ENCODE data around the gene CNNM2.

The CNNM2 gene

DNA sequence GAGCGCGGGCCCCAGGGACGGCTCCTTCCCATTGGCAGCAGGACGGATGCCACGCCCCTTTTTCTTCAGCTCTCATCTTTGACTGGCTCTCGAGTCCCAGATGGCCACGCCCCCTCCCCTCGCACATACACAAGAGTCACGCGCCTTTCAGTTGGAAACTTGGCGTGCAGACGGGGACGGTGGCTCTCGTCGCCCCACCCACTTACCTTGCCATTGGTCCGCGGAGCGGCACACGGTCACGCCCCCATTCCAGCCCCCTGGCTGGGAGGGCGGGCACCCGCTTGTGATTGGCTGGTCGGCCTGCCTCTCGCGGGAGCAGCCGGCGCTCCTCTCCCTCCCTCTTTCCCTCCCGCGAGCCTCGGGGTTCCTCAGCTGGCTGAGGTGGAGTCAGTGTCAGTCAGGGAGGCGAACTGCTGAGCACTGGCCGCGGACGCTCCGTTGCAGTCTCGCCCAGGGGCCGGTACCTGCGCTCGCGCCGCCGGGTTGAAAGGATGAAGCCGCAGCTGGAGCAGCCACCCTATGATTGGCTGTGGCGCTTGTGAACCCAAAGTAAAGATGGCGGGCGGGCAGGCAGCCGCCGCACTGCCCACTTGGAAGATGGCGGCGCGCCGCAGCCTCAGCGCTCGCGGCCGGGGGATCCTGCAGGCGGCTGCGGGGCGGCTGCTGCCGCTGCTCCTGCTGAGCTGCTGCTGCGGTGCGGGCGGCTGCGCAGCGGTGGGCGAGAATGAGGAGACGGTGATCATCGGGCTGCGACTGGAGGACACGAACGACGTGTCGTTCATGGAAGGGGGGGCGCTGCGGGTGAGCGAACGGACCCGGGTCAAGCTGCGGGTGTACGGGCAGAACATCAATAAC, at the start of gene CNNM2:
Gene CNNM2, plus strand, starts transcription at position 333 of the 855 bp plus-strand sequence. Its CDS starts 187 bp downstream, at position 520.
- Mint-ChIP-seq H3K36me3 (no peaks in the 10 kb centered on the region), H3K27ac (peak within 1 kb of the TSS; percentile 91), H3K27me3 (no peaks in the 10 kb centered on the region), H3K4me1 (ENCODE audit: low read depth) (peaks cover 45% of the 10 kb centered on the region), H3K4me3 (peak within 1 kb of the TSS; percentile 94), H3K9me3 (ENCODE audit: low read depth) (no peaks in the 10 kb centered on the region)

DNA sequence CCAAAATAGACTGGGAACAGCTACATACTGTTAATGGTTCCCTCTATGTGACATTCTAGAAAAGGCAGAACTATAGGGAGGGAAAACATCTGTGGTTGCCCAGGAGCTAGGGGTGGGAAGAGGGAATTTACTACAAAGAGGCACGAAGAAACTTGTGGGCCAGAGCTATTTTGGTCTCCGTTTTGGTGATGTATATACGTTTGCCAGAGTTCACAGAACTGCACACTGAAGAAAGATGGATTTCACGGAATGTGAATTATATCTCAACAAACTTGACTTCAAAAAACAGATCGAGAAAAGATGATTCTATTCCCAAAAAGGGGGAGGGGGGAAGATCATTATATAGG, 49.2 kb upstream of the CNNM2 start:
- H3K27me3 Mint-ChIP-seq = peaks cover 16% of the 10 kb centered on the region
- H3K4me1 Mint-ChIP-seq (ENCODE audit: low read depth) = peaks cover 15% of the 10 kb centered on the region

DNA sequence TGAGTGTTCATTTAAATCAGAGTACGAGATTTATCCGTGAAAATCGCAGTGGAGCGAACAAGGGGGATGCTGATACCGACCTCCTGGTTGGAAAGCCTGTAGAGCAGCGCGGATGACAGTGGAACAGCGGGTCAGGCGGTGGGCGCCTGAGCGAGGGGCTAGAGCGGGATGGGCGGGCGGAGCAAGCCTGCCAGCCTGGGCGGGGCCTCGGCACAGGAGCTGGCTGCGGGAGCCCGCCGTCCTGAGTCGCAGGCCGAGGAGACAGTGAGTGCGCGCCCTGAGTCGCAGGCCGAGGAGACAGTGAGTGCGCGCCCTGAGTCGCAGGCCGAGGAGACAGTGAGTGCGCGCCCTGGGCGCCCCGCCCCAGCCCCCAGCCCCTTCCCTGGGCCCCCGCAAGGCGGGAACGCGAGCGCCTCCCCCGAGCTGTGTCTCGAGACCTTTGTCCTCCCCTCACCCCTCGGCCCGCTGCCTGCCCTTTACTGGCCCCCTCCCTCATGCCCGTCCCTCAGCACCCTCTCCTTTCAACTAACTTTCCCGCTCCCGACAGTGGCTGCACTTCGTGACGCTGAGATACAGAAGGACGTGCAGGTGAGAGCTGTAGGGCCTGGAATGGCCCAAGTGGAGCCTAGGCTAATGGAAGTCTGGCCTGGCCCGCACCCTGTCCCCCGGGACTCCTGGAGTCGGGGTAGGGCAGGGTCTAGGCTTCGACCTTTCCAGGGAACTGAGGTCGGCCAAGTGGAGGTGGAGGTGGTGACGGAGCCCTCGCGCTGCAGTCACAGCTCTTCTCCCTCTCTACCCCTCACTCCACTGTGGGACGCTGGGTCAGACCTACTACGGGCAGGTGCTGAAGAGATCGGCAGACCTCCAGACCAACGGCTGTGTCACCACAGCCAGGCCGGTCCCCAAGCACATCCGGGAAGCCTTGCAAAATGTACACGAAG, 48.6 kb upstream of the CNNM2 start, which contains the start of gene AS3MT:
Gene AS3MT, plus strand, starts transcription at position 213 of the 941 bp plus-strand sequence. Its CDS starts 123 bp downstream, at position 336.
- peaks cover 10% of the 10 kb centered on the region for H3K36me3 Mint-ChIP-seq
- no peaks in the 10 kb centered on the region for H3K9me3 Mint-ChIP-seq (ENCODE audit: low read depth)
- peaks cover 16% of the 10 kb centered on the region for H3K27me3 Mint-ChIP-seq
- no peak within 1 kb of the TSS for H3K27ac Mint-ChIP-seq
- H3K4me3 Mint-ChIP-seq = peak within 1 kb of the TSS; percentile 66
- peaks cover 15% of the 10 kb centered on the region for H3K4me1 Mint-ChIP-seq (ENCODE audit: low read depth)

More for the DNA sequence above, 49.2 kb upstream of the CNNM2 start:
- peak overlapping the region; percentile 66 for H3K4me3 Mint-ChIP-seq
- peaks cover 9% of the 10 kb centered on the region for H3K36me3 Mint-ChIP-seq
- no peak overlapping the region for H3K27ac Mint-ChIP-seq
- no peaks in the 10 kb centered on the region for H3K9me3 Mint-ChIP-seq (ENCODE audit: low read depth)

DNA sequence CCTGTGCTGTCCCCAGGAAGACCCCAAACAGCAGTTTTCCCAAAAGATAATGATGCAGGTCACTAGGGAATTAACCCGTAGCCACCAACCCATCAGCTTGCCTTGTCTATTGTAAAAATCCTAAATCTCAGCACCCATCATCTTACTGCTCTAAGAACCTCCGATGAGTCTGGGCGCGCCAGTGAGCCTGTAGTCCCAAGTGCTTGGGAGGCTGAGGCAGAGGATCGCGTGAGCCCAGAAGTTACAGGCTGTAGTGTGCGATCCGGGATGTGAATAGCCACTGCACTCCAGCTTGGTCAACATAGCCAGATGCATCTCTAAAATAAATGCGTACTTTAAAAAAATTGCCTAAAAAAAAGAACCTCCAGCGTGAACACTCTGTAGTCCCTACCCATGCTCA, 47.9 kb upstream of the CNNM2 start:
- peaks cover 16% of the 10 kb centered on the region for H3K27me3 Mint-ChIP-seq
- H3K4me3 Mint-ChIP-seq = peak overlapping the region; percentile 60
- no peak overlapping the region for H3K27ac Mint-ChIP-seq
- H3K36me3 Mint-ChIP-seq = peaks cover 9% of the 10 kb centered on the region
- H3K9me3 Mint-ChIP-seq (ENCODE audit: low read depth) = no peaks in the 10 kb centered on the region
- H3K4me1 Mint-ChIP-seq (ENCODE audit: low read depth) = peaks cover 15% of the 10 kb centered on the region

DNA sequence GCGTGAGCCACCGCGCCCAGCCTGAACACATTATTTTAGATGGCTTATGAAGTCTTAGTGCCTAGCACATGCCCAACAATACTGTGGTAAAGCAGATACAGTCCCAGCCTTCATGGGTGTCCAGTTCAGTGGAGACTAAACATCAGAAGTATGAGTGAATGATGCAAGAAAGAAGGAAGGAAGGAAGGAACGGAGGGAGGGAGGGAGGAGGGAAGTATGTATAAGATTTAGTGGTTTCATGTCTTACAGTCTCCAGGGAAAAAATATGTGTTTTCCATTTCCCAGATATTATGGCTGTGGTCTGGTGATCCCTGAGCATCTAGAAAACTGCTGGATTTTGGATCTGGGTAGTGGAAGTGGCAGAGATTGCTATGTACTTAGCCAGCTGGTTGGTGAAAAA, 45.9 kb upstream of the CNNM2 start:
- no peak overlapping the region for H3K27ac Mint-ChIP-seq
- H3K4me3 Mint-ChIP-seq = no peak overlapping the region
- H3K9me3 Mint-ChIP-seq (ENCODE audit: low read depth) = no peaks in the 10 kb centered on the region
- H3K36me3 Mint-ChIP-seq = peaks cover 6% of the 10 kb centered on the region
- H3K27me3 Mint-ChIP-seq = peaks cover 16% of the 10 kb centered on the region
- H3K4me1 Mint-ChIP-seq (ENCODE audit: low read depth) = peaks cover 15% of the 10 kb centered on the region

DNA sequence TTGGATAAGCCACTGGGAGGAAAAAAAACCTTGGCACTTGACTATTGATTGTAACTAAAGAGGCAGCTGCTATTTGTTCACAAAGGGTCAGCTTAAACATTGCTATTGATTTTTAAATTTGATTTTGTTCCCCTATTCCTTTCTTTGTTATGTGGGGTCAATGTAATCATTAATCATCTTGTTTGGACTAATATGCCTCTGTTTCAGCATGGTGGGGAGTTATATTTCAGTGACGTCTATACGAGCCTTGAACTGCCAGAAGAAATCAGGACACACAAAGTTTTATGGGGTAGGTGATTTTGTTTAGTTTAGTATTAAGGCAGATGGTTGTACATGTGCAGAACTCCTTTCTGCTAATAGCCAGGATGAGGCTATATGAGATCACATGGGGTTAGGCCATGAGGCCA, 41.3 kb upstream of the CNNM2 start:
- Mint-ChIP-seq H3K27me3 (peaks cover 5% of the 10 kb centered on the region), H3K9me3 (ENCODE audit: low read depth) (no peaks in the 10 kb centered on the region), H3K4me1 (ENCODE audit: low read depth) (no peaks in the 10 kb centered on the region), H3K27ac (no peak overlapping the region), H3K36me3 (peaks cover 7% of the 10 kb centered on the region), H3K4me3 (no peak overlapping the region)

DNA sequence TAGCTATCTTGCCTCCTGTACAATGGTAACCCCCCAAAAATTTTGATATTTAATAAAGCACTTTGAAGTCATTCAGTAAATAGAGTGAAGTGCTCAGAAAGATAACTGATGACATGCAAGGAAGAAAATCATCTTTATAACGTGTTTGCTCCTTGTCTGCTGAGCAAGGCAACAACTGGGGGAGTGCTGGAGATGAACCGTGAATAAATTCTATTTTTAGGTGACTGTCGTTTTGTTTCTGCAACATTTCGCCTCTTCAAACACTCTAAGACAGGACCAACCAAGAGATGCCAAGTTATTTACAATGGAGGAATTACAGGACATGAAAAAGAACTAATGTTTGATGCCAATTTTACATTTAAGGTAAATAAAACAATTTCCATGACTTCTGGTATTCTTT, 39.5 kb upstream of the CNNM2 start:
- Mint-ChIP-seq H3K4me1 (ENCODE audit: low read depth) (no peaks in the 10 kb centered on the region), H3K27ac (no peak overlapping the region), H3K9me3 (ENCODE audit: low read depth) (no peaks in the 10 kb centered on the region), H3K27me3 (no peaks in the 10 kb centered on the region), H3K4me3 (no peak overlapping the region), H3K36me3 (peaks cover 7% of the 10 kb centered on the region)

DNA sequence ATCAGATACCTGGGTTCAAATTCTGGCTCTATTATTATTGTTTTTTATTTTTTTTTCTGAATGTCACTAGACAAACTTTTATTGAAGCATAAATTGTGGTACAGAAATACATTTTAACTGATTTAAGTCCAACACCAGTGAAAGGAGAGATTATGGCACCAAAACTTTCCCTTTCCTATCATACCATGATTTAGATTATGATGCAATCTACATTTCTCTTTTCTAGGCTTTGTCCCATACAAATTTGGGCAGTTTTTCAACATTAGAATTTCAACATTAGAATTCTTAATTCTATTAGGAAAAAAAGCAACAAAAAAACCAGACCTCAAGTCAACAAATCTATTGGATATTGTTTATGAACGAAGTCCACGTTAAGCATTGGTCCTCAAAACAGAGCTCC, 37.8 kb upstream of the CNNM2 start:
- no peak overlapping the region for H3K27ac Mint-ChIP-seq
- H3K9me3 Mint-ChIP-seq (ENCODE audit: low read depth) = no peaks in the 10 kb centered on the region
- H3K4me3 Mint-ChIP-seq = no peak overlapping the region
- no peaks in the 10 kb centered on the region for H3K4me1 Mint-ChIP-seq (ENCODE audit: low read depth)
- peaks cover 3% of the 10 kb centered on the region for H3K36me3 Mint-ChIP-seq
- H3K27me3 Mint-ChIP-seq = no peaks in the 10 kb centered on the region

DNA sequence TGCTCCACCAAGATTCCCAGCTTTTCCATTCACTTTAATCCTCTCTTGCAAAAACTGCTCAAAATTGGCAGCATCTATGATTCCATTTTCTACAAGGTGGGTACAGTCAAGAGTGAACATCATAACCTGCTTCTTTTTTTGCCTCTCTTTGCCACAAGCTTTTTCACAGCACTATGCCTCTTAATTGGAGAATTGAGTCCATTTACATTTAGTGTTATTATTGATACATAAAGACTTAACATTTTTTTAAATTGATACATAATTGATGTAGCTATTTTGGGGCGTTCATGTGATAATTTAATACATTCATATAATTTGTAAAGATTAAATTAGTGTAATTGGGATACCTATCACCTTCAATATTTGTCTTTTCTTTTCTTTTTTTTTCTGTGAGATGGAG, 30.0 kb upstream of the CNNM2 start:
- H3K4me3 Mint-ChIP-seq = no peak overlapping the region
- no peaks in the 10 kb centered on the region for H3K27me3 Mint-ChIP-seq
- H3K9me3 Mint-ChIP-seq (ENCODE audit: low read depth) = no peaks in the 10 kb centered on the region
- no peaks in the 10 kb centered on the region for H3K4me1 Mint-ChIP-seq (ENCODE audit: low read depth)
- no peak overlapping the region for H3K27ac Mint-ChIP-seq
- peaks cover 3% of the 10 kb centered on the region for H3K36me3 Mint-ChIP-seq

DNA sequence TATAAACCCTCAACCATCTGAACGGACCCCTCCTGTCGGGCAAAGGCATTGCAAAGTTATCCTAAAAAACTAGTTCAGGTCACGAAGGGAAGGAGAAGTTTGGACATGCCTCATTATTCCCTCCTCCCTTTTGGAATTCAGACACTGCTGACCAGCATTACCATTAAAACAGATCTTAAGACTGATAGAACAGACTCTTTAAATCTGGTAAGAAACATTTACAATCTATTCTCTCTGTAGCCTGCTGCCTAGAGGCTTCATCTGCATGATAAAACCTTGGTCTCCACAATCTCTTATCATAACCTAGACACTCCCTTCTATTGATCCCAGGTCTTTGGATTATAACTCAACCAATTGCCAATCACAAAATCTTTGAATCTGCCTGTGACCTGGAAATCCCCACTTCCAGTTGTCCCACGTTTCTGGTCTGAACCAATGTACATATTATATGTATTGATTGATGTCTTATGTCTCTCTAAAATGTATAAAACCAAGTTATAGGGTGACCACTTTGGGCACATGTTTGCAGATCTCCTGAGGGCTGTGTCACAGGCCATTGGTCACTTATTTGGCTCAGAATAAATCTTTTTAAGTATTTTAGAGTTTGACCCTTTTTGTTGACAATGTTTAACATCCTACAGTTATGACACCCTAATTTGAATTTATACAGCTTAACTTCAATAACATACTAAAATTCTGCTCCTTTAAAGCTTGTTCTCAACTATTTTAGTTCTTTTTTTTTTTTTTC, 23.5 kb upstream of the CNNM2 start:
- Mint-ChIP-seq H3K27ac (no peak overlapping the region), H3K27me3 (no peaks in the 10 kb centered on the region), H3K9me3 (ENCODE audit: low read depth) (no peaks in the 10 kb centered on the region), H3K4me3 (no peak overlapping the region), H3K36me3 (peaks cover 5% of the 10 kb centered on the region), H3K4me1 (ENCODE audit: low read depth) (no peaks in the 10 kb centered on the region)

DNA sequence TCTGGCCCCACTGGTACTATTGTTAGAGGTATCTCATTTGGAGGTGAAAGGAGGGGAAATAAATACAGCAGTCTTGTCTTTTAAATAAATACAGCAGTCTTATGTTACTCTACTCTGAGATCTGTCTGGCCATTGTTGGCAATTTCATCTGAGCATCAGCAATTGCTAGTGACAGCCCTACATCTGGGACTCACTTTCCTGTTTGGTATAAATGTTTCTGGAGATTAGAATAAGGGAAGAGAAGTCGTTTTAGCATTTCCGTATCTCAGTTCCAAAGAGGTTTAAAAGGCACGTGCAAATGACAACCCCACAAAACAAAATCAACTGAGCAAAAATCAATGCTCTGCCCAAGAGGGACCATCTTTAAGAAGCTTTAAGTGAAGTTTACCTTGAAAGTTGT, 18.1 kb upstream of the CNNM2 start:
- Mint-ChIP-seq H3K4me3 (no peak overlapping the region), H3K4me1 (ENCODE audit: low read depth) (no peaks in the 10 kb centered on the region), H3K27ac (no peak overlapping the region), H3K36me3 (no peaks in the 10 kb centered on the region), H3K27me3 (no peaks in the 10 kb centered on the region), H3K9me3 (ENCODE audit: low read depth) (no peaks in the 10 kb centered on the region)

DNA sequence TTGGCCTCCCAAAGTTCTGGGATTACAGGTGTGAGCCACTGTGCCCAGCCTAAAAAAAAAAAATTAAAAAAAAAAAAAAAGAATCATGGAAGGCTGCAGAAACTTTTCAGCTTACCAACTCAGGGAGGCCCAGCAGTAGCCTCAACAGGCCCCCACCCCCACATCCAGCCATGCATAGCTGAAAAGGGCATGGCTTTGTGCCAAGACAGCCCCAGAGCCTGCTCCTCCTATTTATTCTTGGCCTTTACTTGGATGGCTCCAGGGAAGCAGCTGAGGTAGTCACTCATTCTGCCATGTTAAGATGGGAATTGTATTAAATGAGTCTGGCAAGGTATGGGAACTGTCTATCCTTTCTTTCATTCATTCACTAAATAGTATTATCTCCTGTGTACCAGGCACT, 13.7 kb upstream of the CNNM2 start:
- H3K27ac Mint-ChIP-seq = no peak overlapping the region
- no peak overlapping the region for H3K4me3 Mint-ChIP-seq
- no peaks in the 10 kb centered on the region for H3K4me1 Mint-ChIP-seq (ENCODE audit: low read depth)
- no peaks in the 10 kb centered on the region for H3K36me3 Mint-ChIP-seq
- H3K9me3 Mint-ChIP-seq (ENCODE audit: low read depth) = no peaks in the 10 kb centered on the region
- H3K27me3 Mint-ChIP-seq = no peaks in the 10 kb centered on the region

DNA sequence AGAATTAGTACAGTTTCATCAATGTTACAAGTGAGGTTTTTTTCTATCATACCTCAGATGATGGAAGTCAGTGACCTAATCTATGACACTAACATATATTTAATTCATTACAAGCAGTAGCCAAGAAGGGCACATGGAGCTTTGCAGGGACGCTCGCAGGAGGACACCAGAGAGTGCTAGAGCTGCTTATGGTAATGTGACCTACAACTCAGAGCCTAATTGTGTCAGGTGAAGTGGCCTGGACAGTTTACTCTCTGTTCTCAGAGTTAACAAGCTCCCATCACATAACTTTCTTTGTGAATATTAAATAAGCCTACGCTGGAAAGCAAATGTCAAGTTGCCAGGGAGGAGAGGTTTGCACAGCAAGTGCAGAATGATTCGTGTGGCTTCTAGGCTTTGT, 11.6 kb upstream of the CNNM2 start:
- Mint-ChIP-seq H3K4me1 (ENCODE audit: low read depth) (no peaks in the 10 kb centered on the region), H3K4me3 (no peak overlapping the region), H3K27me3 (no peaks in the 10 kb centered on the region), H3K9me3 (ENCODE audit: low read depth) (no peaks in the 10 kb centered on the region), H3K27ac (no peak overlapping the region), H3K36me3 (no peaks in the 10 kb centered on the region)

DNA sequence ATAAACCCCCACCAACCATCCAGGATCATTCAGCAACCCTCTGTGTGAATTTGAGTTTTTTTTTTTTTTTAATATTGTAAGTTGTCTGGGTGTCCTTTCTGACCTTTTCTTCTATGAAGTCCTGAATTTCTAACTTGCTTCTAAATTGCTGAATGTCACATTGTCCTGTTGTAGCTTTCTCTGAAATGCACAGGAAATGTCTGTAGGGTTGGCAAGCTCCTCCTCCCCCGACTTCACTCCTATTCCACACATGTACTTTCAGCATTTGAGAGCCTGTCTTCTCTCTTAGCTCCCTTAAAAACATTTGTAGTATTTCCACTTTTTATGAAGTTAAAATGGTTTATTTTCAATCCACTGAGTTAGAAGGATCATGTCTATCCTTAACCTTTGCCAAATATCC, 3.3 kb upstream of the CNNM2 start:
- Mint-ChIP-seq H3K9me3 (ENCODE audit: low read depth) (no peaks in the 10 kb centered on the region), H3K36me3 (no peaks in the 10 kb centered on the region), H3K4me1 (ENCODE audit: low read depth) (peaks cover 13% of the 10 kb centered on the region), H3K27ac (no peak overlapping the region), H3K4me3 (no peak overlapping the region), H3K27me3 (no peaks in the 10 kb centered on the region)

Data from activated naive CD8-positive, alpha-beta T cell (primary cell).